CD4-positive, alpha-beta T cell treated with Interleukin-21 for 1 hour (primary cell): ENCODE measurements around the gene PFKFB2.

Experiments
- DNase-seq: peaks from one replicate; pipeline ENCODE4 v3.0.0-alpha.2; 2020

PFKFB2 gene

GRCh38 chr1:207022996-207023679, 29.9 kb upstream of the PFKFB2 start:
- DNase-seq = no peak

DNA sequence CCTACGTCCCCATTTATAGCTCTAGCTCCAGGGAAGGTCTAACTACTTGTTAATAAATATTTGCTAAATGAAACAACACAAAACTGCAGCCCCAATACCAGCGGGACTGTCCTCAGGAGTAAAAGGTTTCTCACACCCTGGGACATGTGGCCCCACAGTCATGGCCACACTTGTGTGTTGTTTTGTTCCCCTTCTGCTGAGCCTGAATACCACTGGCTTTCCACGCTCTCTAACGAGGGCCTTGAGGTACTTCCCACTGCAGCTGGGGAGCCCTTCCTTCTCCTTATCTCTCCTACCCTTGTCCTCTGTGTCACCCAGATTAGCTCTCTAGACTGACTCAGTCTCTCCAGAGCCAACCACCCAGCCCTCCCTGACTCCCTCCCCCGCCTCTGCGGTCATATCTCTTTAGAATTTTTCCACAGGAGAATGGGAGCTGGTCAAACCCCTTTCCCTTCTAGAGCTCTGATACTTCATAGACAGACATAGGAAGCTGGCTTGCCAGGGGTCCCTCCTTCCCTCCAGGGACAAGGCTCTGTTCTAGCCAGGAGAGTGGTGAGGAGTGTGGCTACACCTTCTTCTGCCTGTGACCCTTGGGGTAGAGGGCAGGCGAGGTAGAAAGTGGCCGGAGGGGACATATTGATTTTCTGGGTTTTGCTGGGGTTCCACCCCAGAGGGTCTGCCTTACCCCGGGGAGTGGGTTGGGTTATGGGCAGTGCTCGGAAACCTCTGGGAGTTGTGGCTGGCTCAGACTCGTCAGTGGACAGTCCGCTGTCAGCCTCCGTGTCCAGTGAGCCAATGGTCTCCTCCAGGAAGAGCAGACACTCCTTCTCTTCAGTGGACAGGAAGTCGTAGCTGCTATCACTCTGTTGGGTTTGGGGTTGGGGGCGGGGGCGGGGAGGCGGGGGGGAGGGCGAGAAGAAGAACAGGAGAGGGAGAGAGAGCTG, 28.6 kb upstream of the PFKFB2 start:
- DNase-seq = no peak

- DNase-seq = no peak
These were observed 27.8 kb upstream of the PFKFB2 start for GRCh38 chr1:207025146-207025880.

- no peak for DNase-seq
These were observed 27.0 kb upstream of the PFKFB2 start for GRCh38 chr1:207026104-207026534.

- no peak for DNase-seq
These were observed 25.8 kb upstream of the PFKFB2 start for GRCh38 chr1:207027206-207027777.

- no peak for DNase-seq
These were observed 25.2 kb upstream of the PFKFB2 start for GRCh38 chr1:207027921-207028320.

DNA sequence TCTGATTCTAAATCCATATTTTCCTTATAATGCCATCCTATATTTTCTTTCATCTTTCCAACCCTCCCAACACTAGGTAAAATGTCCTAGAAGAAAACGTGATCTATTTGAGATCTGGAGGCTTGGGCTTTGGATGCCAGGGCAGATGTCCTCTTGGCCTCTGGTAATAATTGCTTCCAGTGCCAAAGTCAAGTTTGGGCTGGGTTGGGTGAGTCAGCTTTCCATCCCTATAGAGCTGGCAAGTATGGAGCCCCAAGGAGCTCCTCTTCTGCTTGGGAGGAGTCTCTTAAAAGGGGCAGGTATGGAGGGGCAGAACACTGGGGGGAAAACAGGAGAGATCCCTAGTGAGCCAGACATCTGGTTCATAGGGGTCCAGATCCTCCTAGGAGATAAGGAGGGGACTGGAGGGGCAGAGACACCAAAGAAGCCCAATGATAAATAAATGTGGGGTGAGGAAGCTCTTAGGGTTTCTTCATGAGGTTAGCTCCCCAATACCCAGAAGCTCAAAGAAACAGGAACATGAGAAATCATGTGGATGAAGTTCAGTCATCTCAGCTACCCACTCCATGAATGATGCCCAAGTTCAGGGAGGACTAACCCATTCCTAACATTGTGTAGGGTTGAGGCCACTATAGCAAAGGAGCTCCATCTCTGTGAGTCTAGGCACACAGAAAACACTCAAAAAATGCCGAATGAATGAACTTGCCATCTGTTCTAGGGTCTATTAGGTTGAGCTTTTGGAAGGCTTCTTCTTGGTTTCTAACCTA, 24.0 kb upstream of the PFKFB2 start:
- no peak for DNase-seq

- no peak for DNase-seq
These were observed 23.2 kb upstream of the PFKFB2 start for GRCh38 chr1:207029701-207030521.

- DNase-seq = no peak
These were observed 22.5 kb upstream of the PFKFB2 start for GRCh38 chr1:207030522-207031009.

- no peak for DNase-seq
These were observed 22.1 kb upstream of the PFKFB2 start for GRCh38 chr1:207031016-207031415.

DNA sequence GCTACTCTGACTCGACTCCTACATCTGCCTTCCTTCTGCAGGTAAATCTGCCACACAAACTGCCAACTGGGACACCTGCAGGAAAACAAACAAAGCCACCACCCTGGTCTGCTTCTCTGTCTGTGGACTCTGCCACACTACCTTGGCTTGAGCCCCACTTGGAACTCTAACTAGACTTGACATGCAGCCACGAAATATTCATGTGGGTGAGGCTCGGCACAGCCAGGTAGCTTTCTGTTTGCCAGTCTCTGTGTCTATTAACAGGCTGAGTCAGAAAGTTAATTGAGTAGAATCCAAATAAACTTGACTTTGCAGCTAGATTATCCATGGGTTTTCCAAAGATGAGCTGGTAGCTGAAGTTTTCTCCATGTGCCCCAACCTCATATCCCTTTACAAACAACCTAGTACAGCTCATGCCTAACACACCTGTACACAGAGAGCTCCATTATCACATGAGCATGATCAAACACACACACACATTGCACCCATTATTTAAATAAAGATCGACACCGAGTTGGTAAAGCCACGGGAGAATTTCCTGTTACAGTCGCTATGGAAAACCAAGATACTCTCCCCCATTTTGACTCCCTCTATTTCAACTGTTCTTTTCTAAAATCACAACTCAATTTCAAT, 21.3 kb upstream of the PFKFB2 start:
- no peak for DNase-seq

GRCh38 chr1:207032528-207033017, 20.5 kb upstream of the PFKFB2 start, which contains the start of gene C1orf116:
TSS of gene C1orf116 (minus strand) at chr1:207032756. CDS start at chr1:207027598, 5,158 bp downstream.
- no peak for DNase-seq

- DNase-seq = no peak
These were observed 19.8 kb upstream of the PFKFB2 start for GRCh38 chr1:207033302-207033701.

GRCh38 chr1:207034208-207034607, 18.9 kb upstream of the PFKFB2 start:
- DNase-seq = no peak

DNA sequence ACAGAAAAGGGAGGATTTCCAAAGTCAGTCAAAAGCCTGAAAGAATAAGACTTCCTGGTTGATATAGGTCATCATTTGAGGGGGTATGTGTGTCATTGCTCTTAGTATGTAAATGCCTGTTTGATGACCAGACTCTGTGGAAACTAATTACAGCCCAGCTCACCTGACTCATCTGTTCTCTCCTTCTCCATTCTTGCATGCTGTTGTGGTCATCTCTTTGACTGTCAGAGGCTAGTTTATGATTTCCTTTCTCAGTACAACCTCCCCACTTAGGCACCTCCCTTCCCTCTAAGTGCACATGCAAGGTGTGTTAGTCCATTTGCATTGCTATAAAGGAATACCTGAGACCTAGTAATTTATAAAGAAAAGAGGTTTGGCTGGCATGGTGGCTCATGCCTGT, 18.1 kb upstream of the PFKFB2 start:
- no peak for DNase-seq

GRCh38 chr1:207035877-207036551, 17.1 kb upstream of the PFKFB2 start:
- DNase-seq = no peak

DNA sequence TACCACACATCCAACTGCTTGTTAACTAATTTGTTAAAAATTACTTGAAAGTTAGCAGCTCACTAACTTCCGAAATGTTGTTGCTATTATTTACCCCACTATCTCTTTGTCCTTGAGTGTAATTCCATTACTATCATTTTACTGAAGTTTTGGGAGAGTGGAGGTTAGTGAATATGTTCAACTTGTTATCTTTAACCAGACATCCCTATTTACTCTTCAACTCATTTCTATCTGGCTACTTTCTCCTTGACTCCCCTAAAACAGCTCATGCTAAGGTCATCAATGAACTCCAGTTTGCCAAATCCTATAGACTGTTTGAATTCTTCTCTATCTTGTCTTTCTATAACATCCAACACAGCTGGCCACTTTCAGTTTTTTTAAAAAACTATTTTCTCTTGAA, 16.2 kb upstream of the PFKFB2 start:
- no peak for DNase-seq

GRCh38 chr1:207039380-207040180, 13.5 kb upstream of the PFKFB2 start:
- no peak for DNase-seq

DNA sequence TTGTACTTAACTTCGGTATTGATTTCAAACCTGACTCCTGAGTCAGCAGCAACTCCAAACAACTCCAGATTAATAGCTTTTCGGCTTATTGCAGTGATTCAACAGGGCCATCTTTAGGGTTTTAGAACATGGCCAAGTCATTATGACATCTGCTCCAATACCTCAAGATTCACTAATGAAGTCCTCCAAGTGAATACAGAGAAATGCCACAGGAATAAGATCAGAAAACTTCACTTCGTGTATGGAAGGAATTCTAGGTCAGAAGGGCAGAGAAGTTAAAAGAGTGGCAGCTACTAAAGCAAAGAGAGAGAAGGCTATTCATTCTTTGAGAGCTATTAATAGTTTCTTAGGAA, 12.9 kb upstream of the PFKFB2 start:
- DNase-seq = no peak
